MCF 10A (cell line): Measurements from ENCODE around the gene PCK2. TPM values are rescaled to one million over a fixed set of nuclear protein-coding genes. Genes with fewer than 3 reads are reported as not detected.

Experiments used
- BruUV-seq: library from RNA; stranded (reverse); fragments of 400-500 nt; replicated peaks from 2 replicates; lab custom pipeline; 2021; lab: Mats Ljungman, UMichigan
- CTCF ChIA-PET: fragments of 300-600 bp; sonication (Branson Sonifier 250); formaldehyde crosslinking; extraction: SDS; loops from one replicate; lab custom pipeline; 2021; ENCODE audit warnings: antibody characterized with exemption, inconsistent platforms; lab: Yijun Ruan, JAX
- POLR2A ChIA-PET: fragments of 300-600, 350-650 bp; sonication (Branson Sonifier 250); formaldehyde crosslinking; extraction: SDS; loops from one replicate; lab custom pipeline; 2020; ENCODE audit warnings: antibody characterized with exemption, inconsistent platforms; lab: Yijun Ruan, JAX
- DNase-seq: peaks from one replicate; pipeline ENCODE4 v3.0.0-alpha.2; 2018; ENCODE audit not compliant: unreplicated experiment
- H3K27ac Mint-ChIP-seq: one replicate; pipeline ENCODE4 v1.8.0; 2022; ENCODE audit warnings: mild to moderate bottlenecking, low read depth, mixed read lengths; ENCODE audit not compliant: unreplicated experiment
- H3K27me3 Mint-ChIP-seq: one replicate; pipeline ENCODE4 v1.8.0; 2022; ENCODE audit warnings: mixed read lengths; ENCODE audit not compliant: insufficient read depth, unreplicated experiment
- H3K36me3 Mint-ChIP-seq: one replicate; pipeline ENCODE4 v1.8.0; 2022; ENCODE audit warnings: mild to moderate bottlenecking, moderate library complexity, mixed read lengths; ENCODE audit not compliant: insufficient read depth, unreplicated experiment
- H3K4me1 Mint-ChIP-seq: one replicate; pipeline ENCODE4 v1.8.0; 2022; ENCODE audit warnings: mixed read lengths; ENCODE audit not compliant: insufficient read depth, unreplicated experiment
- H3K4me3 Mint-ChIP-seq: one replicate; pipeline ENCODE4 v1.8.0; 2022; ENCODE audit warnings: mild to moderate bottlenecking, moderate library complexity, mixed read lengths; ENCODE audit not compliant: unreplicated experiment
- H3K9me3 Mint-ChIP-seq: one replicate; pipeline ENCODE4 v1.8.0; 2022; ENCODE audit warnings: mixed read lengths; ENCODE audit not compliant: unreplicated experiment
- CTCF ChIP-seq: fragments of 200-600 bp; IDR thresholded peaks from one replicate; pipeline ENCODE4 v1.8.0; 2022; ENCODE audit warnings: antibody characterized with exemption, mild to moderate bottlenecking; ENCODE audit not compliant: unreplicated experiment
- intact Hi-C: fragments of 100-400 bp; cut with micrococcal nuclease; formaldehyde crosslinking; loops from 2 replicates; pipeline ENCODE4 v1.14.1; 2022
- total RNA-seq: library from RNA; stranded (reverse); gene quantifications from 2 replicates; pipeline ENCODE4 v1.2.3, GENCODE V29; 2022

The PCK2 gene
- total RNA-seq, 1 experiment from 2014 or later: 112 TPM

- intact Hi-C loops: no loop called here
- Mint-ChIP-seq H3K4me1 (peaks cover 12% of the 10 kb centered on the region), H3K36me3 (peaks cover 9% of the 10 kb centered on the region), H3K27me3 (peaks cover 60% of the 10 kb centered on the region), H3K27ac (no peak overlapping the region), H3K9me3 (no peaks in the 10 kb centered on the region), H3K4me3 (no peak overlapping the region)
- TF ChIP-seq CTCF: no peak
- no peak for DNase-seq
- no TSS peak for BruUV-seq
- ChIA-PET CTCF (interaction anchor here (0.6 to 6.5 kb wide), 11 partner anchors 14 to 250 kb away, joined by 3 to 79 read pairs (median 5); partner anchors contain the start of genes CIDEB, CPNE6, PCK2 and TINF2), POLR2A (interaction anchor here (0.7 kb wide), 1 partner anchor 52 kb away, joined by 3 read pairs; no protein-coding TSS in a partner anchor)
Measured at GRCh38 chr14:24057271-24057670, 36.8 kb upstream of the PCK2 start.

- ChIA-PET CTCF (interaction anchor here (0.6 to 6.5 kb wide), 13 partner anchors 8 to 250 kb away, joined by 3 to 79 read pairs (median 3); partner anchors contain the start of genes CIDEB and PCK2), POLR2A (interaction anchor here (1.3 kb wide), 1 partner anchor 50 kb away, joined by 9 read pairs; no protein-coding TSS in a partner anchor)
- no peak for TF ChIP-seq CTCF
- Mint-ChIP-seq H3K27ac (no peak overlapping the region), H3K9me3 (no peaks in the 10 kb centered on the region), H3K27me3 (peaks cover 54% of the 10 kb centered on the region), H3K4me3 (no peak overlapping the region), H3K36me3 (peaks cover 7% of the 10 kb centered on the region), H3K4me1 (peaks cover 9% of the 10 kb centered on the region)
- no TSS peak for BruUV-seq
- intact Hi-C loops: loop anchor here (1.0 to 2.0 kb wide), 3 partner anchors 32 to 103 kb away; partner anchors contain the start of gene IRF9
- no peak for DNase-seq
Measured at GRCh38 chr14:24057867-24058259, 36.2 kb upstream of the PCK2 start.

- peak; percentile 66 for DNase-seq
- Mint-ChIP-seq H3K27ac (no peak overlapping the region), H3K4me1 (peaks cover 4% of the 10 kb centered on the region), H3K36me3 (peaks cover 1% of the 10 kb centered on the region), H3K27me3 (peaks cover 48% of the 10 kb centered on the region), H3K9me3 (no peaks in the 10 kb centered on the region), H3K4me3 (no peak overlapping the region)
- BruUV-seq: no TSS peak
- POLR2A ChIA-PET: interaction anchor here (0.7 to 1.3 kb wide), 2 partner anchors 25 to 50 kb away, joined by 3 to 9 read pairs; no protein-coding TSS in a partner anchor
- TF ChIP-seq CTCF: peak; percentile 49
- CTCF ChIA-PET: interaction anchor here (0.6 to 6.5 kb wide), 13 partner anchors 8 to 249 kb away, joined by 3 to 79 read pairs (median 3); partner anchors contain the start of genes CIDEB, DCAF11, NRL and PCK2
- intact Hi-C loops: loop anchor here (1.0 to 2.0 kb wide), 3 partner anchors 32 to 103 kb away; partner anchors contain the start of gene IRF9
Measured at GRCh38 chr14:24058260-24058950, 35.7 kb upstream of the PCK2 start.

GRCh38 chr14:24058951-24059475 is 35.1 kb upstream of the PCK2 start:
- ChIA-PET POLR2A (interaction anchor here (1.3 kb wide), 1 partner anchor 49 kb away, joined by 9 read pairs; no protein-coding TSS in a partner anchor), CTCF (interaction anchor here (0.5 to 6.5 kb wide), 5 partner anchors 21 to 377 kb away, joined by 3 to 79 read pairs (median 9); partner anchors contain the start of genes DCAF11, NRL and PCK2)
- no peaks in the 10 kb centered on the region for H3K36me3 Mint-ChIP-seq
- intact Hi-C loops: loop anchor here (1.0 to 2.0 kb wide), 3 partner anchors 31 to 102 kb away; partner anchors contain the start of gene IRF9
- BruUV-seq: no TSS peak
- H3K27ac Mint-ChIP-seq: no peak overlapping the region
- TF ChIP-seq CTCF: no peak
- no peaks in the 10 kb centered on the region for H3K4me1 Mint-ChIP-seq
- no peak overlapping the region for H3K4me3 Mint-ChIP-seq
- no peak for DNase-seq
- H3K27me3 Mint-ChIP-seq: peaks cover 42% of the 10 kb centered on the region
- no peaks in the 10 kb centered on the region for H3K9me3 Mint-ChIP-seq
